PC-3 (cell line): ENCODE data around the gene BCHE. TPM values are rescaled to one million over a fixed set of nuclear protein-coding genes. Genes with fewer than 3 reads are reported as not detected.
A peak's percentile ranks its signal among the peaks of the same experiment; 100 is the strongest.

Experiments
- ATAC-seq: fragments of 200-7000 bp; cut with Tn5 transposase; 2 replicates; pipeline ENCODE4 v1.9.1; 2020; ENCODE audit warnings: mild to moderate bottlenecking, moderate library complexity
- BruUV-seq: library from RNA; stranded (reverse); fragments of 400-500 nt; replicated peaks from 2 replicates; lab custom pipeline; 2021; lab: Mats Ljungman, UMichigan
- CTCF ChIA-PET: fragments of 300-600 bp; sonication (Branson Sonifier 250); formaldehyde crosslinking; loops from one replicate; lab custom pipeline; 2022; ENCODE audit warnings: antibody characterized with exemption; lab: Charles Lee
- POLR2A ChIA-PET: fragments of 300-600 bp; sonication (Branson Sonifier 250); formaldehyde crosslinking; loops from one replicate; lab custom pipeline; 2022; ENCODE audit warnings: antibody characterized with exemption; ENCODE audit not compliant: unreplicated experiment; lab: Charles Lee
- DNase-seq: peaks from one replicate; pipeline ENCODE4 v3.0.0-alpha.2; 2015
- H2AFZ ChIP-seq: fragments of 300-600 bp; sonication (generic); 2 replicates; pipeline ENCODE4 v1.6.0; 2016; ENCODE audit warnings: antibody characterized with exemption, low read length
- H3F3A ChIP-seq: fragments of 300-600 bp; sonication (generic); one replicate; pipeline ENCODE4 v1.6.0; 2017; ENCODE audit warnings: antibody characterized with exemption, low read length, control low read depth, mild to moderate bottlenecking; ENCODE audit not compliant: unreplicated experiment
- H3K27ac ChIP-seq: fragments of 300-600 bp; sonication (generic); 2 replicates; pipeline ENCODE4 v1.5.1; 2016; ENCODE audit warnings: mild to moderate bottlenecking, low read length
- H3K27me3 ChIP-seq: fragments of 300-600 bp; sonication (generic); 2 replicates; pipeline ENCODE4 v1.6.1; 2016; ENCODE audit warnings: low read length, mixed read lengths
- H3K36me3 ChIP-seq: fragments of 300-600 bp; sonication (generic); 2 replicates; pipeline ENCODE4 v1.6.1; 2016; ENCODE audit warnings: low read depth, mixed run types, low read length, mixed read lengths
- H3K4me1 ChIP-seq: fragments of 300-600 bp; sonication (generic); 2 replicates; pipeline ENCODE4 v1.5.1; 2016; ENCODE audit warnings: low read length; ENCODE audit not compliant: insufficient read depth
- H3K4me2 ChIP-seq: fragments of 300-600 bp; sonication (generic); 2 replicates; pipeline ENCODE4 v1.6.0; 2016; ENCODE audit warnings: low read length
- H3K4me3 ChIP-seq: fragments of 300-600 bp; sonication (generic); 2 replicates; pipeline ENCODE4 v1.5.1; 2016; ENCODE audit warnings: mild to moderate bottlenecking, low read length, mixed read lengths
- H3K79me2 ChIP-seq: fragments of 300-600 bp; sonication (generic); 2 replicates; pipeline ENCODE4 v1.6.1; 2017; ENCODE audit warnings: low read length, mixed read lengths
- H3K9ac ChIP-seq: fragments of 300-600 bp; sonication (generic); 2 replicates; pipeline ENCODE4 v1.6.0; 2016; ENCODE audit warnings: mild to moderate bottlenecking, low read length
- H3K9me2 ChIP-seq: fragments of 300-600 bp; sonication (generic); replicated peaks from 2 replicates; pipeline ENCODE4 v1.6.1; 2016; ENCODE audit warnings: mixed run types, low read length, mixed read lengths
- H3K9me3 ChIP-seq: fragments of 300-600 bp; sonication (generic); 2 replicates; pipeline ENCODE4 v1.6.1; 2016; ENCODE audit warnings: low read length, mixed read lengths
- H4K20me1 ChIP-seq: fragments of 300-600 bp; sonication (generic); 2 replicates; pipeline ENCODE4 v1.6.1; 2016; ENCODE audit warnings: low read length, mixed read lengths
- EZH2 ChIP-seq: fragments of 300-600 bp; sonication (generic); IDR thresholded peaks from one replicate; pipeline ENCODE4 v1.6.1; 2017; ENCODE audit warnings: antibody characterized with exemption, mild to moderate bottlenecking, low read length; ENCODE audit not compliant: unreplicated experiment
- EZH2phosphoT487 ChIP-seq: fragments of 300-600 bp; sonication (generic); IDR thresholded peaks from 2 replicates; pipeline ENCODE4 v1.6.1; 2018; ENCODE audit warnings: mild to moderate bottlenecking, antibody characterized with exemption, low read length, borderline replicate concordance
- intact Hi-C: fragments of 100-400 bp; cut with micrococcal nuclease; formaldehyde crosslinking; loops from 2 replicates; pipeline ENCODE4 v1.9.0; 2023
- total RNA-seq: library from RNA; depleted of rRNA; stranded (reverse); fragments of >200 nt; gene quantifications from 2 replicates; pipeline ENCODE4 v1.2.3, GENCODE V29; 2014
- TF ChIP-seq, protein P1 (sequence below): fragments of 300-600 bp; sonication (generic); conservative IDR thresholded peaks from 2 replicates; pipeline ENCODE4 v1.5.1; 2017; ENCODE audit warnings: antibody characterized with exemption, low read depth, mild to moderate bottlenecking, low read length

Gene BCHE
- total RNA-seq, 1 experiment from 2014 or later: 0.18 TPM

GRCh38 chr3:165855581-165855980 is 18.4 kb upstream of the BCHE start:
- no peaks in the 10 kb centered on the region for H3K79me2 ChIP-seq
- H3K9me2 ChIP-seq: no peaks in the 10 kb centered on the region
- ChIA-PET POLR2A (no interaction called here), CTCF (interaction anchor here (0.6 to 1.8 kb wide), 7 partner anchors 19 to 1177 kb away, joined by 3 to 9 read pairs (median 5); no protein-coding TSS in a partner anchor)
- TF ChIP-seq, protein P1, sequence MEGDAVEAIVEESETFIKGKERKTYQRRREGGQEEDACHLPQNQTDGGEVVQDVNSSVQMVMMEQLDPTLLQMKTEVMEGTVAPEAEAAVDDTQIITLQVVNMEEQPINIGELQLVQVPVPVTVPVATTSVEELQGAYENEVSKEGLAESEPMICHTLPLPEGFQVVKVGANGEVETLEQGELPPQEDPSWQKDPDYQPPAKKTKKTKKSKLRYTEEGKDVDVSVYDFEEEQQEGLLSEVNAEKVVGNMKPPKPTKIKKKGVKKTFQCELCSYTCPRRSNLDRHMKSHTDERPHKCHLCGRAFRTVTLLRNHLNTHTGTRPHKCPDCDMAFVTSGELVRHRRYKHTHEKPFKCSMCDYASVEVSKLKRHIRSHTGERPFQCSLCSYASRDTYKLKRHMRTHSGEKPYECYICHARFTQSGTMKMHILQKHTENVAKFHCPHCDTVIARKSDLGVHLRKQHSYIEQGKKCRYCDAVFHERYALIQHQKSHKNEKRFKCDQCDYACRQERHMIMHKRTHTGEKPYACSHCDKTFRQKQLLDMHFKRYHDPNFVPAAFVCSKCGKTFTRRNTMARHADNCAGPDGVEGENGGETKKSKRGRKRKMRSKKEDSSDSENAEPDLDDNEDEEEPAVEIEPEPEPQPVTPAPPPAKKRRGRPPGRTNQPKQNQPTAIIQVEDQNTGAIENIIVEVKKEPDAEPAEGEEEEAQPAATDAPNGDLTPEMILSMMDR: no peak
- no peak for TF ChIP-seq EZH2
- no peak for TF ChIP-seq EZH2phosphoT487
- no TSS peak for BruUV-seq
- H3K27ac ChIP-seq: no peak overlapping the region
- H4K20me1 ChIP-seq: no peaks in the 10 kb centered on the region
- ATAC-seq (peak; percentile 92), DNase-seq (peak; percentile 68)
- H3K4me2 ChIP-seq: no peak overlapping the region
- intact Hi-C loops: loop anchor here (2.0 to 10.0 kb wide), 3 partner anchors 157 to 1177 kb away; no protein-coding TSS in a partner anchor
- no peak overlapping the region for H3K9ac ChIP-seq
- H3K4me1 ChIP-seq: peaks cover 8% of the 10 kb centered on the region
- H3K4me3 ChIP-seq: no peak overlapping the region
- no peaks in the 10 kb centered on the region for H3F3A ChIP-seq
- H3K27me3 ChIP-seq: no peaks in the 10 kb centered on the region
- H3K36me3 ChIP-seq: no peaks in the 10 kb centered on the region
- H3K9me3 ChIP-seq: no peaks in the 10 kb centered on the region
- no peak overlapping the region for H2AFZ ChIP-seq

DNA sequence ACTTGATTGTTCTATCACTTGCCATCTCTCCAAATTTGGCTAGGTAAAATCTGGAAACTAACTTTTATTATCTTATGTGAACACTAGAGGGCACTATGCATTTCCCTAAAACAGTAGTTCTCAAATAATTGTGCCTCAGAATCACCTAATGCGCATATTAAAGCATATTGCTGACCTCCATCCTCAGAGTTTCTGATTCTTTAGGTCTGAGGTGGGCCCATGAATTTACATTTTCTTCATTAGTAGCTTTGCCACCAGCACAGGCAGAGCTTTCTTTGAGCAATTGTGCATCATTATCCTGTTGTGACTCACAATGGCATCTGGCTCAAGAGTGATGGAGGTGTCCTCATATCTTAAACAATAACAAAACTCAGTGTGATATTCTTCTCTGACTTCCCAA is 17.5 kb upstream of the BCHE start:
- H3K4me3 ChIP-seq: no peak overlapping the region
- H3K27me3 ChIP-seq: no peaks in the 10 kb centered on the region
- H3K36me3 ChIP-seq: no peaks in the 10 kb centered on the region
- intact Hi-C loops: loop anchor here (1.0 to 10.0 kb wide), 5 partner anchors 158 to 1178 kb away; no protein-coding TSS in a partner anchor
- no peak overlapping the region for H3K27ac ChIP-seq
- H3K4me1 ChIP-seq: peaks cover 8% of the 10 kb centered on the region
- H4K20me1 ChIP-seq: no peaks in the 10 kb centered on the region
- BruUV-seq: no TSS peak
- CTCF ChIA-PET: interaction anchor here (0.6 to 1.8 kb wide), 5 partner anchors 403 to 1178 kb away, joined by 3 to 9 read pairs (median 6); no protein-coding TSS in a partner anchor
- H3F3A ChIP-seq: no peaks in the 10 kb centered on the region
- POLR2A ChIA-PET: no interaction called here
- H3K9me3 ChIP-seq: no peaks in the 10 kb centered on the region
- DNase-seq: peak; percentile 58
- H3K79me2 ChIP-seq: no peaks in the 10 kb centered on the region
- TF ChIP-seq, protein P1: peak; percentile 85
- TF ChIP-seq EZH2: no peak
- no peak for TF ChIP-seq EZH2phosphoT487
- H3K9me2 ChIP-seq: no peaks in the 10 kb centered on the region
- H2AFZ ChIP-seq: no peak overlapping the region
- ATAC-seq: peak; percentile 21
- no peak overlapping the region; the same call in 1 of the 2 replicates for H3K4me2 ChIP-seq
- no peak overlapping the region for H3K9ac ChIP-seq

- TF ChIP-seq, protein P1: no peak
- TF ChIP-seq EZH2 (no peak), EZH2phosphoT487 (no peak)
- Histone ChIP-seq H3K79me2 (no peaks in the 10 kb centered on the region), H3K9me3 (no peaks in the 10 kb centered on the region), H3K9me2 (no peaks in the 10 kb centered on the region), H3K36me3 (no peaks in the 10 kb centered on the region), H3K4me2 (no peak overlapping the region), H4K20me1 (no peaks in the 10 kb centered on the region), H3F3A (no peaks in the 10 kb centered on the region), H3K4me3 (no peak overlapping the region), H3K27ac (no peak overlapping the region), H2AFZ (no peak overlapping the region), H3K4me1 (peaks cover 8% of the 10 kb centered on the region), H3K9ac (no peak overlapping the region), H3K27me3 (no peaks in the 10 kb centered on the region)
- DNase-seq (peak; percentile 11), ATAC-seq (no peak)
- no TSS peak for BruUV-seq
- intact Hi-C loops: loop anchor here (5.0 to 10.0 kb wide), 2 partner anchors 515 to 598 kb away; no protein-coding TSS in a partner anchor
- POLR2A ChIA-PET: no interaction called here
- CTCF ChIA-PET: no interaction called here
Observed at GRCh38 chr3:165852711-165853110, 15.5 kb upstream of the BCHE start.
